SK-N-SH treated with all-trans-retinoic acid at 6 μM for 48 hours (cell line): ENCODE results near the gene FCF1.

Experiments used
- ARNTL ChIP-seq: fragments of 450-650 bp; formaldehyde crosslinking; IDR thresholded peaks from 2 replicates; pipeline ENCODE4 v1.5.0; 2020; ENCODE audit warnings: low read depth, mild to moderate bottlenecking, moderate library complexity, borderline replicate concordance
- SNAI2 ChIP-seq: fragments of 250-450 bp; sonication (Bioruptor Pico); IDR thresholded peaks from 2 replicates; pipeline ENCODE4 v1.5.0; 2020; ENCODE audit warnings: mild to moderate bottlenecking, moderate library complexity
- TF ChIP-seq, protein P1 (sequence below): fragments of 250-450 bp; sonication (Bioruptor Pico); IDR thresholded peaks from 2 replicates; pipeline ENCODE4 v1.8.0; 2021; ENCODE audit warnings: low read depth, mild to moderate bottlenecking, moderate library complexity, borderline replicate concordance
- TF ChIP-seq, protein P2 (sequence below): fragments of 250-450 bp; sonication (Bioruptor Pico); IDR thresholded peaks from 2 replicates; pipeline ENCODE4 v1.8.0; 2020; ENCODE audit warnings: mild to moderate bottlenecking, moderate library complexity, borderline replicate concordance

DNA sequence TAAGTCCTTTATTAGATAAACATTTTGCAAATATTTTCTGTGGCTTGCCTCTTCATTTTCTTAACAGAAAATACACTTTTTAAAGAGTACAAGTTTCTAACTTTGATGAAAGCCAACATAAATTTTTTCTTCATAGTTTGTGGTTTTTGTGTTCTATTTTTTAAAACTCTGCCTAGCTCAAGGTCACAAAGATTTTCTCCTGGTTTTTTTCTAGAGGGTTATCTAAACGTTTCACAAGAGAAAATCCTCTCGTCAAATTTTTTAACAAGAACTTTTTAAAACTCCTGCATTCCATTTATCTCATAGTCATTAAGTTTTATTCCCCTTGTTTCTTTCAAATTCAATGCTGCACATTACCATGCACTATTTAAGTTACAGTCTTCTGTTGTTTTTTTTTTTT lies 8.3 kb upstream of the FCF1 start:
- TF ChIP-seq ARNTL (CRISPR knock-in tag) (no peak), SNAI2 (CRISPR knock-in tag) (no peak)
- TF ChIP-seq, protein P1, sequence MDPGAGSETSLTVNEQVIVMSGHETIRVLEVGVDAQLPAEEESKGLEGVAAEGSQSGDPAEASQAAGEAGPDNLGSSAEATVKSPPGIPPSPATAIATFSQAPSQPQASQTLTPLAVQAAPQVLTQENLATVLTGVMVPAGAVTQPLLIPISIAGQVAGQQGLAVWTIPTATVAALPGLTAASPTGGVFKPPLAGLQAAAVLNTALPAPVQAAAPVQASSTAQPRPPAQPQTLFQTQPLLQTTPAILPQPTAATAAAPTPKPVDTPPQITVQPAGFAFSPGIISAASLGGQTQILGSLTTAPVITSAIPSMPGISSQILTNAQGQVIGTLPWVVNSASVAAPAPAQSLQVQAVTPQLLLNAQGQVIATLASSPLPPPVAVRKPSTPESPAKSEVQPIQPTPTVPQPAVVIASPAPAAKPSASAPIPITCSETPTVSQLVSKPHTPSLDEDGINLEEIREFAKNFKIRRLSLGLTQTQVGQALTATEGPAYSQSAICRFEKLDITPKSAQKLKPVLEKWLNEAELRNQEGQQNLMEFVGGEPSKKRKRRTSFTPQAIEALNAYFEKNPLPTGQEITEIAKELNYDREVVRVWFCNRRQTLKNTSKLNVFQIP (CRISPR knock-in tag): no peak
- TF ChIP-seq, protein P2, sequence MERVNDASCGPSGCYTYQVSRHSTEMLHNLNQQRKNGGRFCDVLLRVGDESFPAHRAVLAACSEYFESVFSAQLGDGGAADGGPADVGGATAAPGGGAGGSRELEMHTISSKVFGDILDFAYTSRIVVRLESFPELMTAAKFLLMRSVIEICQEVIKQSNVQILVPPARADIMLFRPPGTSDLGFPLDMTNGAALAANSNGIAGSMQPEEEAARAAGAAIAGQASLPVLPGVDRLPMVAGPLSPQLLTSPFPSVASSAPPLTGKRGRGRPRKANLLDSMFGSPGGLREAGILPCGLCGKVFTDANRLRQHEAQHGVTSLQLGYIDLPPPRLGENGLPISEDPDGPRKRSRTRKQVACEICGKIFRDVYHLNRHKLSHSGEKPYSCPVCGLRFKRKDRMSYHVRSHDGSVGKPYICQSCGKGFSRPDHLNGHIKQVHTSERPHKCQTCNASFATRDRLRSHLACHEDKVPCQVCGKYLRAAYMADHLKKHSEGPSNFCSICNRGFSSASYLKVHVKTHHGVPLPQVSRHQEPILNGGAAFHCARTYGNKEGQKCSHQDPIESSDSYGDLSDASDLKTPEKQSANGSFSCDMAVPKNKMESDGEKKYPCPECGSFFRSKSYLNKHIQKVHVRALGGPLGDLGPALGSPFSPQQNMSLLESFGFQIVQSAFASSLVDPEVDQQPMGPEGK: no peak
